GM19099 (cell line): ENCODE data around the gene FFAR2.

Experiments used
- POLR2A ChIP-seq: IDR thresholded peaks from 3 replicates; pipeline ENCODE4 v1.6.1; 2011; ENCODE audit warnings: low read depth; ENCODE audit not compliant: insufficient read length; ENCODE audit errors: extremely low read depth

The FFAR2 gene

DNA sequence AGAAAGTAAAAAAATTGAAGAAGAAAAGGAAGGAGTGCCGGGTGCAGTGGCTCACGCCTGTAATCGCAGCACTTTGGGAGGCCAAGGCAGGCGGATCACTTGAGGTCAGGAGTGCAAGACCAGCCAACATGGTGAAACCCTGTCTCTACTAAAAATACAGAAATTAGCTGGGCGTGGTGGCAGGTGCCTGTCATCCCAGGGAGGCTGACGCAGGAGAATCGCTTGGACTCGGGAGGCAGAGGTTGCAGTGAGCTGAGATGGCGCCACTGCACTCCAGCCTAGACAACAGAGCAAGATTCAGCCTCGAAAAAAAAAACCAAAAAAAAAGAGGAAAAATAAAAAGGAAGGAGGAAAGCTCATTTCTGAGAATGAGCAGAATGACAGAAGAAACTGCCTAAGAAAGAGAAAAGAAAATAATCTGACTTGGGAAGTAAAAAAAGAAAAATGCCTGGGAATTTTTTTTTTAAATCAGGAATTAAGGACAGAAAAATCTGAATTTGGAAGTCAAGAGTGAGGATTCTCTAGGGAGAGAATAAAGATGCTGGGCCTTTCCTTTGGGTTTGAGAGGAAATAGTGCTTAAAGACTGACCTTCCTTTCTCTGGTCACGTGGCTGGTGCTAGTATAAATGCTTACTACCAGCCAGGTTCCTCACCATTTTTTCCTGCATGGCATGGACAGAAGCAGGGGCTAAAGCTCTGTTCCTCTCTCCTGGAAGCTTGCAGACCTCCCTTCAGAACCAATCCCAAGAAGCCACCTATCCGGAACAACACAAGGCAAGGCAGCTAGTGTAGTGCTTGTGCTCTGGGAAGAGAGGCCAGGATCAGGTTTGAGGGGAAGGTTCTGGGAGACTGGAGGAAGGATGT, at the start of gene FFAR2:
Gene FFAR2 (plus strand): TSS at position 652 of the 864 bp plus-strand sequence. CDS start 1,458 bp downstream, outside the sequence.
- no peak for TF ChIP-seq POLR2A

DNA sequence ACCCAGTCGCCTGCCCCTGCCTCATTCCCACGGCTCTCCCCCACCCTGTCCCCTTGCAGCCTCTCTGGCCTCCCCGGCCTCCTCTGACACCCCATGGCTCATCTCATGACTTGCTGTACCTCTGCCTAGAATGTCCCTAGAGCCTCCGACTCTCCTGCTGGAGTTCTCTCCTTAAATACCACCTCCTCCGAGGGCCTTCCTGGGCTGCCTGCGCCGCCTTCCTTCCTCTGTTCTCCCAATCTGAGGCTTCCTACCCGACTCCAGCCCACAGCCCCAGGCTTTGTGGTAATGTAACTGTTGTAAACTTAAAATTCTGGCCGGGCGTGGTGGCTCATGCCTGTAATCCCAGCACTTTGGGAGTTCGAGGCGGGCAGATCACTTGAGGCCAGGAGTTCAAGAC, 49.5 kb upstream of the FFAR2 start:
- TF ChIP-seq POLR2A, result no peak

DNA sequence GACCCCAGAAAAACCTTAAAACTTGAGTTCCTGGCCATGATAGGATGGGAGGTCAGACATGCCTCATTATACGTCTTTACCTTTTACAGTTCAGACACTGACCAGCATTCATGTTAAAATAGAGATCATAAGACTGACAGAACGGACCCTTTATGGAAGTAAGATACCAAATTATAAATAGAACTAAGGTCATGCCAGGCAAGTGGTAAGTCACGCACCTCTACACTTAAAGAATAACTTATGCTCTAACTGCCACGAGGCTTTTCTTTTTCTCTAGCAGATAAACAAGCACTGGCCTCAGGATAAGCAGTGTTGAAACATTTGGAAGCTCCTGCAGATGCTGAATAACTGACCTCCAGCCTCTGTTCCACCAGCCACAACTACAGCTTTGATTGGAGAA, 48.8 kb upstream of the FFAR2 start:
- no peak for TF ChIP-seq POLR2A

- no peak for TF ChIP-seq POLR2A
These were observed 47.9 kb upstream of the FFAR2 start for GRCh38 chr19:35399948-35400772.

GRCh38 chr19:35400773-35401100, 47.3 kb upstream of the FFAR2 start:
- no peak for TF ChIP-seq POLR2A

DNA sequence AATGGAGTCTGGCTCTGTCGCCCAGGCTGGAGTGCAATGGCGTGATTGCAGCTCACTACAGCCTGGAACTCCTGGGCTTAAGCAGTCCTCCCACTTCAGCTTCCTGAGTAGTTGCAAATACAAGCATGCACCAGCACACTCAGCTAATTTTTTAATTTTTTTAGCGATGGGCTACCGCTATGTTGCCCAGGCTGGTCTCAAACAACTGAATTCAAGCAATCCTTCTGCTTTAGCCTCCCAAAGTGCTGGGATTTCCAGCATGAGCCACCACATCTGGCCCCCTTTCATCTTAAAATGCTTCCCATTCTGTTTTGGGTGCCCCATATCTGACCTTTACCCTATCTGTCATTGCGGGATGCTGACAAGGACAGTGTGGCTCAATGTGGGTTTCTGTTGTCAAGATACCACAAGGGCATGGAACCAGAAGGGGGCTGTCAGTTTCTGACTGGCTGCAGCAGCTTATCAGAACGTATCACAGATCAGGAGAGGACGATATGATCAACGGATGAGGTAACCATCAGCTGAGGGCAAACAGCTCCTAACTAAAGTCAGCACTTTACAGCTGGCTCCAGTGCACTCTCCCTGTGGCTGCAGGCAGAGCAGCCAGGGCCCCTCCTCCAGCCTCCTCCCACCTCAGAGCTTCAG, 44.8 kb upstream of the FFAR2 start:
- TF ChIP-seq POLR2A, result no peak

DNA sequence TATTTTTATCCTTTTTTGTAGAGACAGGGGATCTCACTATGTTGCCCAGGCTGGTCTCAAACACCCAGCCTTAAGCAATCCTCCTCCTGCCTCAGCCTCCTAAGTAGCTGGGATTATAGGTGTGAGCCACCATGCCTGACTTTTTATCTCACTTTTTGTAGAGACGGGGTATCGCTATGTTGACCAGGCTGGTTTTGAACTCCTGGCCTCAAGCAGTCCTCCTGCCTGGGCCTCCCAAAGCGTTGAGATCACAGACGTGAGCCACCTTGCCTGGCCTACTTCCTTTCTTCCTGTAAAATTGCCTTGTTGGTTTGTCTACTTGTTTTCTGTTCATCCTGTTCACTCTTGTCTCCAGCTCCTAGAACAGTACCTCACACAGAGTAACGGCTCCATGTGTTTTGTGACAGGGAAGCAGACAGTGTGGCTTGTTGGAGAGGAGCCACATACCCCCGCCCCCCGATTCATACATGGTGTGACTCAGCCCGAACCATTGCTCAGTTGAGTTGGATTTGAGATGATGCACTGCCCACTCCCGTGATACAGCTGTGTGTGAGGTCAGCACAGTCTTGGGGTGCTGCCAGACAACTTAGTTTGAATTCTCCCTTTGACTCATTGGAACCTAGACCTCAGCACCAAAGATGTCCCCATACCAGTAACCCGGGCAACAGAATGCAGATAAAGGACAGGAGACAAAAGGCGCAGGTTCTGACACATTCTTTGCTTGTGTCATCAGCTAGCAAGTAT, 43.0 kb upstream of the FFAR2 start:
- no peak for TF ChIP-seq POLR2A

DNA sequence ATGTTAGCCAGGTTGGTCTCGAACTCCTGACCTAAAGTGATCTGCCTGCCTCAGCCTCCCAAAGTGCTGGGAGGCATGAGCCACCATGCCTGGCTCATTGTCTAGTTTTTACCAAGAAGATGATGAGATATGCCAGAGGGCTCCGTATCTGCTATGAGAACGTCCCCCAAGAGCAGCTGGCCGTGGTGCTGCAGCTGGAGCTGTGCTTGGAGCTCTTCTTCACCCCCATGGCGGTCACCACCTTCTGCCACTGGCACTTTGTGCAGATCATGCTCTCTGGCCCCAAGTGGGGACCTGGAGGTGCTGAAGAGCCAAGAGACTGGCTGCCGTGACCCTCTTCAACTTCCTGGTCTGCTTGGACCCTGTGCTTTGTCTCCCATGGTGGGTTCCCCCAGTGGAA, 40.4 kb upstream of the FFAR2 start:
- TF ChIP-seq POLR2A, result no peak

DNA sequence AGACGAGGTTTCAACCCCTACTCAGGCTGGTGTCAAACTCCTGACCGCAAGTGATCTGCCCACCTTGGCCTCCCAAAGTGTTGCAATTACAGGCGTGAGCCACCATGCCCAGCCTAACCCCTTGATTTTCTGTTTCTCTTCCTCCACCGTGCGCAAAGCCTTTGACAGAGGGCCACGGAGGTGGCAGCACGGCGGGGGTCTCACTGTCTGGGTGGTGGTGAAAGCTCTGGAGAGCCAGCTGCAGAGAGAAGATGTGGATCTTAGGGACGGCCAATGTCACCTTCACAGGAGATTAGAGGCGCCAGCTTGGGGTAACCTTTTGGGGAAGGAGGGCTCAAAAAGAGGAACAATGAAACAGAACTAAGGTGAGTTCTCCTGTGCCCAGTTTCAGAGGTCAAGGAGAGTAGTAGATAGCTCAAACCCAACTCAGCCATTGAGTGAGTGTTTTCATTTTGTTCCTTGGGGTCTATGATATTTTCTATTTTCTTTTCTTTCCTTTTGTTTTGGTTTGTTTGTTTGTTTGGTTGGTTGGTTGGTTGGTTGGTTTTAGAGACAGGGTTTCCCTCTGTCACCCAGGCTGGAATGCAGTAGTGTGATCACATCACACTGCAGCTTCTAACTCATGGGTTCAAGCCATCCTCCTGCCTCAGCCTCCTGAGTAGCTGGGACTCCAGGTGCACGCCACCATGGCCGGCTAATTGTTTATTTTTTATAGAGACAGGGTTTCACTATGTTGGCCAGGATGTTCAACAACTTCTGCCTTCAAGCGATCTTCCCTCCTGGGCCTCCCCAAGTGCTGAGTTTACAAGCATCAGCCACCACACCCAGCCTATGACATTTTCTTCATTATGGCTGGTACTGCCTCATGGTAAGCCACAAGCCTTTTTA, 39.5 kb upstream of the FFAR2 start:
- no peak for TF ChIP-seq POLR2A

DNA sequence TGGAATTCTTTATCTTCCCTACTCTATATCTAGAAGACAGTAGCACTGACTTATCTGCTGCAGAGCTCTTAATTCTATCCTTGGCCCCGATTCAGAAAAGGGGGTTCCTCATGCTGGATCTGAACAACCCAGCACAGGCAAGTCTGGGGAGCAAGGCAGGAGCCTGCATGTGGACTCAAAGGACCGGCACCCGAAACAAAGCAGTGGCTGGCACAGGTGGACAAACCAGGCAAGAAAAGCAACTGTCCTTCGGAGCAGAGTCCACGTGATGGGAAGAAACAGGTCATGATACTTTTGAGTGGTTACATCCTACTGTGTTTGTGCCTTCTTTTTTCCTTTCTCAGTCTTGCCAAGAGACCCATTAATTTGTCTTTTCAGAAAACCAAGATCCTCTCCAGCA, 38.9 kb upstream of the FFAR2 start:
- no peak for TF ChIP-seq POLR2A

DNA sequence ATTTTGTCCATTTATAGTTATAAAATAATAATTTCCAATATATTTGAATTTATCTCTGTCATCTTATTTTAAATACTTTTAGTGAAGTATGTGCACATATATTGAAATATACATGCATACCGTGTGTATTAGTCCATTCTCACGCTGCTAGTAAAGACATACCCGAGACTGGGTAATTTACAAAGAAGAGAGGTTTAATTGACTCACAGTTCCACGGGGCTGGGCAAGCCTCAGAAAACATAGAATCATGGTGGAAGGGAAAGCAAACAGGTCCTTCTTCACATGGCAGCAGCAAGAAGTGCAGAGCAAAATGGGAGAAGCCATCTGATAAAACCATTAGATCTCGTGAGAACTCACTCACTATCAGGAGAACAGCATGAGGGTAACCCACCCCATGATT, 37.6 kb upstream of the FFAR2 start:
- TF ChIP-seq POLR2A, result no peak

- no peak for TF ChIP-seq POLR2A
These were observed 33.6 kb upstream of the FFAR2 start for GRCh38 chr19:35414442-35414841.

DNA sequence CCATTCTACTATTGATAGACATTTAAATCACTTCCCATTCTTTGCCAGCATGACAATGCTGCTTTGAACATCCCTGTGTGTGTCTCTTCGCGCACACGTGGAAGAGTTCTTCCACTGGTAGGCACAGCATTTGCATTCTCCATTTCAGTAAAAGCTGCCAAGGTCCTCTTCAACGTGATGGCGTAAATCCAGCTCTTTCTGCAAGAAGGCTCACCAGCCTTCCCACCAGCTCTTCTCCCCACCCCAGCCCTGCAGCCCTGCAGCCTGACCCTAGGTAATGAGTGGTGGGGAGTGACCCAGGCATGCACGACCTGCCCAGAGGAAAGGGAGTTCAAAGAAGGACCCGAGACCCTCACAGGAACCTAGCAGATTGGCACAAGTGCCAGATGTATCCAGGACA, 31.7 kb upstream of the FFAR2 start:
- TF ChIP-seq POLR2A, result no peak

GRCh38 chr19:35417278-35417677, 30.8 kb upstream of the FFAR2 start:
- no peak for TF ChIP-seq POLR2A
